Suppressor macrophage treated with lipopolysaccharide for 4 hours (primary cell): Measurements from ENCODE around the gene PRKAR1B.
"Not testable (repeated sequence)": the region's sequence is repeated elsewhere in the genome, so short reads cannot be mapped to it uniquely, and the experiment has no call there.

ENCODE experiments used
- DNase-seq: peaks from one replicate; pipeline ENCODE4 v3.0.0-alpha.2; 2020

The PRKAR1B gene

GRCh38 chr7:638256-639011, 88.6 kb downstream of the PRKAR1B start:
- DNase-seq = no peak

DNA sequence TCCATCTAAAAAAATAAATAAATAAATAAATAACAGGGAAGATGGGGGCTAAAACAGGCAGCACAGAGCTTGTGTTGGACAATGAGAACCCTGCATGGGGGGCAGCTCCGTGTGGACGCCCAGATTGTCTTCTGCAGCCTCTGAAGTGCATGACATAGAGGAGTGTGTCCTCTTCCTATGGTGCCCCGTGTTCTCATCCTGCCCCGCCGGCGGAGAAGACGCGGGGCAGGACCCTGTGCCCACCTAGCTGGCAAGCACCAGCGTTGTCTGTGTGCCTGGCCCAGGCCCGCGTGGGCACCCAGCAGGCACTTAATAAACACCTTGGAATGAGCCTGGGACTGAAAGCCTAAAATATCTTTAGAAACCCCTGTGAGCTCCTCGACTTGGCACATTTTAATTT, 89.3 kb downstream of the PRKAR1B start:
- DNase-seq = no peak

DNA sequence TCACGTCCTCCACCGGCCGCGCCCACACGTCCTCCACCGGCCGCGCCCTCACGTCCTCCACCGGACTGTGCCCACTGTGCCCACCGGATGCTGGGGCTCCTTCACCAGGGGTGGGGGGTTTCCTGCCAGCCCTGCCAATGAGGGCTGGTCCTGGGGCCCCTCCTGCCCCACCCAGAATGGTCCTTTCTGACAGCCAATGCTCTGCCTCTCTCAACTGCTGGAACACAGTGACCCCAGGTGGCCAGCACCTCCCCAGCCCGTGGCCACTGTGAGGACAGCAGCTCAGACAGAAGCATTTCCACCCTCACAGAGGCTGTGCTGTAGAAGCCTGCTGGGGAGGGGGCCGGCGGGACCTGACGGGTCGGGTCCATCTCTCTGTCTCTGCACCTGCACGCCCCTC, 90.7 kb downstream of the PRKAR1B start:
- peak; percentile 58 for DNase-seq

DNA sequence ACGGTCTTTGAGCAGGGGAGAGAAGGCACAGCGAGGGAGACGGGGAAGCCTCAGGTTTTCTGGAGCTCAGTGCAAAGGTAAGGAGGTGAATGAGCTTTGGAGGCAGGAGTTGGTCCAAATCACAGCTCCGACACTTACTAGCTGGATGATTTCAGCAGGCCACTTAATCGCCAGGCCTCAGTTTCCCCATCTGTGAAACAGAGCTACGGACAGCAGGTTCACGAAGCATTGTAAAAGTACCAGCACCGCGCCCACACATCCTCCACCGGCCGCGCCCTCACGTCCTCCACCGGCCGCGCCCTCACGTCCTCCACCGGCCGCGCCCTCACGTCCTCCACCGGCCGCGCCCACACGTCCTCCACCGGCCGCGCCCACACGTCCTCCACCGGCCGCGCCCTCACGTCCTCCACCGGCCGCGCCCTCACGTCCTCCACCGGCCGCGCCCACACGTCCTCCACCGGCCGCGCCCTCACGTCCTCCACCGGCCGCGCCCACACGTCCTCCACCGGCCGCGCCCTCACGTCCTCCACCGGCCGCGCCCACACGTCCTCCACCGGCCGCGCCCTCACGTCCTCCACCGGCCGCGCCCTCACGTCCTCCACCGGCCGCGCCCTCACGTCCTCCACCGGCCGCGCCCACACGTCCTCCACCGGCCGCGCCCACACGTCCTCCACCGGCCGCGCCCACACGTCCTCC, 91.2 kb downstream of the PRKAR1B start:
- DNase-seq = not testable (repeated sequence)

GRCh38 chr7:635227-635626, 91.9 kb downstream of the PRKAR1B start:
- no peak for DNase-seq

GRCh38 chr7:633381-634018, 93.6 kb downstream of the PRKAR1B start:
- no peak for DNase-seq

DNA sequence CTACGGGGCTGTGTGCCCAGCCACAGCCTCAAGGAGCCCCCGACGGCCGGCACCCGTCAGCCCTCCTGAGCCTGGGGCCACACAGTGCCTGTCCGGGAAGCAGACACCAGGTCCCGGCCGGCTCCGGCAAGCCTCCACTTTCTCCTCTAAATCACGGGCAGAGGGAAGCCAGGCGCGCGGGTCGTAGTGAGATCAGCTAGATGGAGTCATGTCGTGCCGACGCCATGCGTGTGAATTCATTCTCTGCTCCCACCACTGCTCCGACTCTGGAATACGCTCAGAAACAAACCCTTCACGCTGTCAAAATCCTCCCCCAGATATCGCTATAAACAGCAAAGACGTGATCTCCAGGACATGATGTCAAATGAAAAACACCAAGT, 94.3 kb downstream of the PRKAR1B start:
- DNase-seq = no peak

DNA sequence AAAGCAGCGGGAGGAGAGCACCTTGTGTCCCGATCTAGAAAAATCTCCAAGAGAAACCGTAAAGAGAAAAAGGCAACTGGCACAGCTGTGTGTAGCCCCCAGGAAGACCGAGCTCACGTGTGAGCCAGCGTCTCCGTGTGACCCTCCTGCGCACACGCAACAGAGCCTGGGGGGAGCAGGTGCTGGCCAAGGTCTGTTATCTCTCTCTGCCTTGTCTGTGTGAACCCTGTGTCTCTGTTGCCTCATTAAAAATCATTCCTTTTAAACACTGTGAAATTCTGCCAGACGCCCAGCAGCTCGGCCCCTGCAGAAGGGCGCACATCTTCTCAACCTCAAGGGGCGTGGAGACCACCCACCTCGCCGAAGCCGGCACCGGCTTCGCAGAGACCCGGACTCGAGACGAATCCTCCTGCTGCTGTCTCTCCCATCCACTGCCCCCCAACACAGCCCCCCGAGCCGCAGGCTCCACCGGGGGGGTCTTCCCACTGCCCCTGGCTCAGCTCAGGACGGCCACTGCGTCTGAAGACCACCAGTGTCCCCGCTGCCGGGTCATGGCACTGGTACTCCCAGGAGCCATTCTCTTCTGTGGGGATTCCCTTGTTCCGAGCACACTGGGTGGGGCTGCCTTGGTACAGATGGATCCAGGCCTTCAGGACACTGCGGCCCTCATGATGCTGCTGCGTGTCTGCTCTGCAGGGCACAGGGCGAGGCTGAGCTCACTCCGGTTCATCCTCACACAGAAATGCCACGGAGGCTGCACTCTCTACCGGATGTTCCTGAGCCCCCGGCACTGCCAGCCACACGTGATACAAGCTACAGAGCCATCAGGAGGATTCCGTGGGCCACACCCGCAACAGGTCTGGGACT, 94.9 kb downstream of the PRKAR1B start:
- DNase-seq = no peak

- DNase-seq = no peak
Observed at GRCh38 chr7:631291-631711, 95.8 kb downstream of the PRKAR1B start.

DNA sequence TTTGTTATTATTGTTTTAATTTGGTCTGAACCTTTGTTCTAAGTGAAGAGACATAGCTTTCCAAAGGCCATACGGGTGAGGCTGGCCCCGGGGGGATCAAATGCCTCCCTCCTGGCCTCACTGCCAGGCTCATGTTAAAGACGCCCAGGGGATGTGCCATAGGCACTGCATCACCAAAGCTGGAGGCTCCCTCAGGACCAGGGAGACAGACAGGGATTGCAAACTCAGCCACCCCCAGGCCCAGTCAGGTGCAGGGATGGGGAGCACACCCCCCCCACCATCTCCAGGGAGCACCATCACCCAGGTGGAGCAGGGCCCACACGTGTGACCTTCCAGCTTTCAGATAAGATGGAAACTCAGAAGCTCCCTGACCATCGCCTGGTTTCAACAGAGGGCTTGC, 96.5 kb downstream of the PRKAR1B start:
- DNase-seq = no peak

DNA sequence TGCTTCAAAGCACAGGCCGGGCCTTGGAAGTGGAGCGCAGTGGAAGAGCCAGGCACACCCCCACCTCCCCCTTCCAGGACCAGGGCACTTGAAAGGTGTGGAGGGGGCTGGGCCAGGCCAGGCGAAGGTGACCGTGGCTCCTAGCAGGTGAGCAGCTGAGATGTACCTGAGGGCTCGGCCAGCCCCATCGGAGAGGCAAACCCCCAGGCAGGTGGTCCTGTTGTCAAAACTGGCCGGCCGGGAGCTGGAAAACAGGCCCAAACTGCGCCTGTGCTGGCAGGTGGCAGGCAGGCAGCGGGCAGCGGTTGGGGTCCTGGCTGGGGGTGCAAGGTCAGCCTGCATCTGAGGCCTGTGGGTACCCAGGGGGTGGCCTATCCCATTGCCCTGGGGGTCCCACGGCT, 97.0 kb downstream of the PRKAR1B start:
- no peak for DNase-seq

DNA sequence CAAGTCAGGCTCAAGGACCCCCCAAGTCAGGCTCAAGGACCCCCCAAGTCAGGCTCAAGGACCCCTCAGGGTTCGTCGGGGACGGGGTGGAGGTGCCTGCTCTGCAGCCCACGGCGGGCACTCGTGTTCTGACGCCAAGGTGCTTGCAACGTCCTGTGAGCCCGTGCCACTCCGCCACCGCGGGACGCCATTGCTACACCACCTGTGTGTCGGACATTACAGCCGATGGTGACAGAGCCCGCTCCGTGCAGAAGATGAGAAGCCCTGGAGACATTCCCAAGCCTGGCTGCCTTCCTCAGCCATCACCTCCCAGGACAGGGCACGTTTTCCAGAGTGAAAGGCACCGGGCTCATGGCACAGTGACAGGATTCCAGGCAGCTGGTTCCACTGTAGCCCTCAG, 98.3 kb downstream of the PRKAR1B start:
- DNase-seq = no peak

DNA sequence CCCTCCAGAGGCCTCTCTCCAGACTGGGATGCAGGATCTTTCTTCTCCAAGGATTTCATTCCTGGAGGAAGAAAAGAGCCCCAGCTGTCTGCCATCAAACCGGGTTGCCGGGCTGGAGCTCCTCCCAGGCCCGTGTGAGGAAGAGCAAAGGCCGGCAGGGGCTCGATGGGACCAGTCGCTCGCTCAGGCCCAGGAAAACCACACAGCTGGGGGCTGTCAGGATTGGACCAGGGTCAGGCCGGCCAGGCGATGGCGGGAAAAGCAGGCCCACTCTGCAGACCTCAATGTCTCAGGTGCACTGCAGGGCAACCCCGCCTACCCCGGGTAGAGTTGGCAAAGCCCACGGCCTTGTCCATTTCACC, 98.7 kb downstream of the PRKAR1B start:
- DNase-seq = no peak

GRCh38 chr7:627661-628401, 99.2 kb downstream of the PRKAR1B start:
- no peak for DNase-seq

- DNase-seq = no peak
Observed at GRCh38 chr7:625376-625971, 101.6 kb downstream of the PRKAR1B start.

DNA sequence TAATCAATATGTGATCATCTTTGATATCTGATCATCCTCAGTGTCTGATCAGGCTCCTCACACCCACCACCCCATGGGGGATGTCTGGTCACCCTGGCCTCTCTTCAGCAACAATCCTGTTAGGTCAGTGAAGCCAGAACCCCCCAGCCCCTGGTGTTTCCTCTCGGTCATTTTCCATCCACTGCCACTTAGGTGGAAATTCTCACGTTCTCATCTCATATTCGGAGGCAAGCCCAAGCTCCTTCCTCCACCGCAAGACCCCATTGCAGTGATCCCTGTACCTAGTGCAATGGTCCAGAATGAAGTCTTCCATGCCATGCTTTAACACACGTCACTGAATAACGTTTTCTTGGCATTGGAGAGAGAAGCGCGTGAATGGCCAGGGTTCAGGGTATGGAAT, 103.6 kb downstream of the PRKAR1B start:
- DNase-seq = no peak

DNA sequence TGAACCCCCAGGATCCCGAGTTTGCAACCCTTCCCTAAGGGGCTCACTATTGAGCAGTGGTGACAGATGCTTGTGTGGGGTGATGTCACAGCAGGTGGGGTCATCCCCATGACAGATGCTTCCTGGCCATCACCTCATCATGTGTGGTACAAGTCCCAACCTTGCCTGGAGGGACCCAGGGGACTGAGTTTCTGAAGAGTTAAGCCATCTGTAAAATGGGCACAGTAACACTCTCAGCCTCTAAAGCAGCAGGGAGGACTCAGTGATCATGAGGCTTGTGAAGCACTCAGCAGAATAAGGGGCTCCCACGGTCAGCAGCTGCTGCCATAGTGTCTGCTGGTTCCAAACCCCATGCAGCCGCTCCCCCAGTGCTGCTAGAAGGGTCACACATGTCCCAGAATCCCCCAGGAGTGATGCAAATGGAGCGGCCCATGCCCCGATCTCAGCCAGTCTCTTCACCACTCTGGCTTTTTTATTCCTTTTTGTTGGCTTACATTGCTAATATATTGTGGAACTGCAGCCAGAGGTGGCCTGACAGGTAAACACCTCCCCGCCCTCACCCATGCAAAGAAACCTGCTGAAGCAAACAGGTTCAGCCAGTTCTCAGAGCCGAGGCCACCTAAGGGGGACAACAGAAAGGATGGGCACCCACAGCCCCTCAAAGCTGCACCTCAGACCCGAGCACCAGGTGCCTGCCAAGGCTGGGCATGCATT, 105.4 kb downstream of the PRKAR1B start:
- DNase-seq = no peak

GRCh38 chr7:620885-621284, 106.2 kb downstream of the PRKAR1B start:
- no peak for DNase-seq

DNA sequence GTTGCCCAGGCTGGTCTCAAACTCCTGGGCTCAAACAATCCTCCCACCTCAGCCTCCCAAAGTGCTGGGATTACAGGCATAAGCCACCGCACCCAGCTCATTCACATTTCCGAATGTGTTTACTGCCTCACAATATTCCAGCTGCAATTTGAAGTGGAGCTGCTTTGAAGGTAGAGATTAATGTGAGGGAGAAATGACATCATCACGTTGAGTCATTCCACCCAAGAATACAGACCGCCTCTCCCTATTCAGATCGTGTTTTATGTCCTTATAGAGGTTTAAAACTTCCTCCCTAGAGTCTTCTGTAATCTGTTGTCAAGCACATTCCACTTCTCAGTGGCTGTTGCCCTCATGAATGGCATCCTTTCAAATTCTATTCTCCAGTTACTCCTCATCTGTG, 107.0 kb downstream of the PRKAR1B start:
- DNase-seq = peak; percentile 34

DNA sequence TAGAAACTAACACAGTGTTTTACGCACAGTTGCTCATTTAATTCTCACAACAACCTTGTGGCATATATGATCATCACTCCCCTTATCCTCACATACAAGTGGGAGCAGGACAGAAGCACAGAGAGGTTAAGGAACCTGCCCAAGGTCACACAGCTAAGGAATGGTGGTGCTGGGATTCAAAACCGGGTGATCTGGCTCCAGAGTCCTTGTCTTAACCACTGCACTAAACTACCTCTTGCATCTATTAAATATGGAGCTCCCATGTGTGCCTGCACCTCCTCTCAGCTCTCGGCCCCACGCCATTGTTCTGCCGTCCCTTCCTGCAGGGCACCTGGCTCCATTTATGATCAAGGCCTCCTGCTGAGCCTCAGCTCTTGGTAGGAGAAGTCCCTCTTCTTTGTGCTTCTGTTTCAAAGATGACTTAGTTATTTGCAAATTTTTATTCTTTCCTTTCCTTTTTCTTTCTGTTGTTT, 107.7 kb downstream of the PRKAR1B start:
- DNase-seq = no peak
